K562 (cell line): ENCODE data around the gene STK11. TPM values are rescaled to one million over a fixed set of nuclear protein-coding genes. Genes with fewer than 3 reads are reported as not detected.

ENCODE experiments used
- CUX1 ChIP-seq: fragments of 200-800 bp; sonication (Bioruptor generic); IDR thresholded peaks from 2 replicates; pipeline ENCODE4 v1.6.1; 2016; ENCODE audit warnings: missing genetic modification characterization, missing compliant biosample characterization
- ELF2 ChIP-seq: fragments of 250-450 bp; sonication (Bioruptor Pico); IDR thresholded peaks from 2 replicates; pipeline ENCODE4 v1.5.0; 2021; ENCODE audit warnings: mild to moderate bottlenecking
- GTF2A2 ChIP-seq: IDR thresholded peaks from 2 replicates; pipeline ENCODE4 v1.6.1; 2016; ENCODE audit warnings: mild to moderate bottlenecking, missing genetic modification characterization, missing compliant biosample characterization
- HDAC1 ChIP-seq, 2 experiments: fragments of 450-650 bp; IDR thresholded peaks; 2 replicates each; pipeline ENCODE4 v1.6.1; 2016 to 2017; ENCODE audit warnings: inconsistent platforms in 1 of 2, mild to moderate bottlenecking in 1 of 2, moderate library complexity in 1 of 2
- LEF1 ChIP-seq: fragments of 450-650 bp; IDR thresholded peaks from 2 replicates; pipeline ENCODE4 v1.6.1; 2016; ENCODE audit warnings: mild to moderate bottlenecking
- NFE2 ChIP-seq: IDR thresholded peaks from 2 replicates; pipeline ENCODE4 v1.6.1; 2014; ENCODE audit warnings: antibody characterized with exemption, low read depth
- NFE2L1 ChIP-seq: fragments of 450-650 bp; IDR thresholded peaks from 2 replicates; pipeline ENCODE4 v1.6.1; 2016; ENCODE audit warnings: missing genetic modification characterization, low read depth, mild to moderate bottlenecking, missing compliant biosample characterization, moderate library complexity, borderline replicate concordance
- PYGO2 ChIP-seq: fragments of 450-650 bp; IDR thresholded peaks from 2 replicates; pipeline ENCODE4 v1.6.1; 2016; ENCODE audit warnings: mild to moderate bottlenecking, missing genetic modification characterization, moderate library complexity, missing compliant biosample characterization
- RAD21 ChIP-seq, 2 experiments: fragments of 250-450 bp in 1 of 2; fragments of 450-650 bp in 1 of 2; sonication (Bioruptor Pico) in 1 of 2; formaldehyde crosslinking in 1 of 2; IDR thresholded peaks in 1 of 2; conservative IDR thresholded peaks in 1 of 2; 2 replicates each; pipeline versions ENCODE4 v1.4.0 to v1.8.0; 2020 to 2022; ENCODE audit warnings: mild to moderate bottlenecking in 2 of 2, moderate library complexity in 1 of 2
- RCOR1 ChIP-seq, 2 experiments: IDR thresholded peaks; 2 replicates each; pipeline ENCODE4 v1.6.1; 2012; ENCODE audit warnings: low read depth in 2 of 2, low read length in 2 of 2, borderline replicate concordance in 1 of 2, improper control_type of control experiment in 1 of 2
- TCF7 ChIP-seq: sonication (generic); IDR thresholded peaks from 2 replicates; pipeline ENCODE4 v1.6.1; 2016; ENCODE audit warnings: antibody characterized with exemption, borderline replicate concordance
- YY1 ChIP-seq, 3 experiments: IDR thresholded peaks; 2 replicates each; pipeline ENCODE4 v1.6.1; 2011; ENCODE audit warnings: low read length in 2 of 3, mild to moderate bottlenecking in 2 of 3, moderate library complexity in 2 of 3, borderline replicate concordance in 1 of 3, control low read depth in 1 of 3, low read depth in 1 of 3; ENCODE audit not compliant: insufficient read depth in 3 of 3, insufficient replicate concordance in 2 of 3, control insufficient read depth in 1 of 3, insufficient read length in 1 of 3; ENCODE audit errors: extremely low read depth in 1 of 3
- ZBTB7A ChIP-seq: IDR thresholded peaks from 2 replicates; pipeline ENCODE4 v1.6.1; 2011; ENCODE audit warnings: low read depth, mild to moderate bottlenecking, low read length, moderate library complexity, borderline replicate concordance; ENCODE audit not compliant: control insufficient read depth
- ZNF431 ChIP-seq: sonication (generic); formaldehyde crosslinking; IDR thresholded peaks from 2 replicates; pipeline ENCODE4 v1.8.0; 2022; ENCODE audit warnings: mild to moderate bottlenecking, missing genetic modification reagents
- polyA plus RNA-seq, 8 experiments: library from polyadenylated mRNA; depleted of rRNA in 4 of 8; stranded (reverse) in 5 of 8; unstranded in 3 of 8; fragments of >200 nt; fragmentation: Nextera tagmentation in 2 of 8; fragmentation: Illumina TruSeq in 1 of 8; extraction: Ambion mirVana in 2 of 8; extraction: Trizol in 1 of 8; gene quantifications; 2 replicates each; pipeline versions ENCODE4 v1.2.1 to v1.2.3, GENCODE V29; 2011 to 2014; ENCODE audit warnings: inconsistent platforms in 1 of 8, missing spikeins in 1 of 8
- total RNA-seq, 7 experiments: library from RNA; depleted of rRNA in 6 of 7; stranded (reverse); fragments of >200 nt in 6 of 7; fragmentation: Illumina TruSeq in 2 of 7; extraction: Trizol in 2 of 7; gene quantifications; 2 replicates each; pipeline versions ENCODE4 v1.2.1 to v1.2.3, GENCODE V29; 2011 to 2021; ENCODE audit warnings: low replicate concordance in 1 of 7
- TF ChIP-seq, protein P1 (sequence below): IDR thresholded peaks from 2 replicates; pipeline ENCODE4 v1.6.1; 2011; ENCODE audit warnings: borderline replicate concordance, low read depth, mild to moderate bottlenecking, moderate library complexity, low read length; ENCODE audit not compliant: insufficient read depth, poor library complexity, severe bottlenecking
- TF ChIP-seq, protein P2 (sequence below): fragments of 450-650 bp; IDR thresholded peaks from 2 replicates; pipeline ENCODE4 v1.6.1; 2016; ENCODE audit warnings: antibody characterized with exemption

STK11 gene
- total and polyA plus RNA-seq, 9 of the 15 experiments (the other 6 are each of a cell fraction or from before 2014, with no cell fraction given): 0.15 to 96.5 (median 31.7) TPM

DNA sequence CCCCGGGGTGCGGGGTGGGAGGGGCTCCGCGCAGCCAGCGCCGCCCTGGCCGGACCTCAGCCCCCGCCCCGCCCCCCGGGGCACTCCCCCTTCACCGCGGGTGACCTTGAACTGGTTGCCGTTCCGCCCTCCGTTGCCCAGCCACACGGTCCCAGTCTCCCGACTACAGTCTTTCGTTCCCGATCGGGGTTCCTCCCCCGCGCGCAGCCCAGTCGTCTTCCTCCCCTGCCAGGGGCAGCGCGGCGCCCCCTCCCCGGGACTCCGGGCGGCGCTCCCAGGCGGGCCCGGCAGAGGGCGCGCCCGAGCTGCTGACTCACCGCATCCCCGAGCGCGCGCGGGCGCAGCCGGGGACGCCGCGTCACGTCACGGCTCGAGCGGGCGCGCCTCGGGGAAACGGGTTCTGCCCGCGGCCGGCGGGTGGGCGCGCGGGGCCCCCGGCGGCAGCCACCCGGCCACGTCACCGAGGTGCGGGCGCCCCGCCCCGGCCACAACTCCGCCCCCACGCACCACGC is 43.3 kb downstream of the STK11 start (continued):
- TF ChIP-seq, protein P1, sequence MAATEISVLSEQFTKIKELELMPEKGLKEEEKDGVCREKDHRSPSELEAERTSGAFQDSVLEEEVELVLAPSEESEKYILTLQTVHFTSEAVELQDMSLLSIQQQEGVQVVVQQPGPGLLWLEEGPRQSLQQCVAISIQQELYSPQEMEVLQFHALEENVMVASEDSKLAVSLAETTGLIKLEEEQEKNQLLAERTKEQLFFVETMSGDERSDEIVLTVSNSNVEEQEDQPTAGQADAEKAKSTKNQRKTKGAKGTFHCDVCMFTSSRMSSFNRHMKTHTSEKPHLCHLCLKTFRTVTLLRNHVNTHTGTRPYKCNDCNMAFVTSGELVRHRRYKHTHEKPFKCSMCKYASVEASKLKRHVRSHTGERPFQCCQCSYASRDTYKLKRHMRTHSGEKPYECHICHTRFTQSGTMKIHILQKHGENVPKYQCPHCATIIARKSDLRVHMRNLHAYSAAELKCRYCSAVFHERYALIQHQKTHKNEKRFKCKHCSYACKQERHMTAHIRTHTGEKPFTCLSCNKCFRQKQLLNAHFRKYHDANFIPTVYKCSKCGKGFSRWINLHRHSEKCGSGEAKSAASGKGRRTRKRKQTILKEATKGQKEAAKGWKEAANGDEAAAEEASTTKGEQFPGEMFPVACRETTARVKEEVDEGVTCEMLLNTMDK: peak; percentile 92
- TF ChIP-seq LEF1 (no peak), RCOR1 (IDR thresholded peaks at IDR 0.05; ENCODE audit: borderline replicate concordance in 1 of 2, low read depth in 2 of 2, low read length in 2 of 2) (0 out of 4 replicates have a peak, but pooled peaks of 1 of the 2 experiments have one; percentile 58), ELF2 (no peak), YY1 (IDR thresholded peaks at IDR 0.05; ENCODE audit: borderline replicate concordance in 1 of 3, control insufficient read depth in 1 of 3, extremely low read depth in 1 of 3, insufficient read depth in 3 of 3, insufficient read length in 1 of 3, insufficient replicate concordance in 2 of 3, low read depth in 1 of 3, low read length in 2 of 3) (peak in 2 of 3 experiments; percentile 36 to 39), NFE2L1 (no peak), ZNF431 (CRISPR knock-in tag) (no peak), CUX1 (no peak), NFE2 (peak; percentile 84), ZBTB7A (peak; percentile 98), GTF2A2 (tag) (no peak), PYGO2 (tag) (no peak), TCF7 (no peak), HDAC1 (IDR thresholded peaks at IDR 0.05) (peak in 1 of 2 experiments; percentile 59; a peak in 2 of 4 replicates), RAD21 (CRISPR knock-in tag; conservative IDR thresholded peaks at IDR 0.05 in 1 of 2, IDR thresholded peaks at IDR 0.05 in 1 of 2) (peak; percentile 59 to 76)
- TF ChIP-seq, protein P2, sequence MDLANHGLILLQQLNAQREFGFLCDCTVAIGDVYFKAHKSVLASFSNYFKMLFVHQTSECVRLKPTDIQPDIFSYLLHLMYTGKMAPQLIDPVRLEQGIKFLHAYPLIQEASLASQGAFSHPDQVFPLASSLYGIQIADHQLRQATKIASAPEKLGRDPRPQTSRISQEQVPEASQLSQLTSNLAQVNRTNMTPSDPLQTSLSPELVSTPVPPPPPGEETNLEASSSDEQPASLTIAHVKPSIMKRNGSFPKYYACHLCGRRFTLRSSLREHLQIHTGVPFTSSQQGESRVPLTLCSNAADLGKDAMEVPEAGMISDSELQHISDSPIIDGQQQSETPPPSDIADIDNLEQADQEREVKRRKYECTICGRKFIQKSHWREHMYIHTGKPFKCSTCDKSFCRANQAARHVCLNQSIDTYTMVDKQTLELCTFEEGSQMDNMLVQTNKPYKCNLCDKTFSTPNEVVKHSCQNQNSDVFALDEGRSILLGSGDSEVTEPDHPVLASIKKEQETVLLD: 0 out of 2 replicates have a peak, but pooled peaks have one; percentile 61
